Small intestine (tissue), 7 donors: ENCODE data around the gene SUMF2. TPM values are rescaled to one million over a fixed set of nuclear protein-coding genes. Genes with fewer than 3 reads are reported as not detected.
A peak's percentile ranks its signal among the peaks of the same experiment; 100 is the strongest.
"Not testable (repeated sequence)": the region's sequence is repeated elsewhere in the genome, so short reads cannot be mapped to it uniquely, and the experiment has no call there.

Experiments
- DNase-seq, 2 donors: peaks; one replicate each; pipeline versions ENCODE4 v3.0.0 to v3.0.0-alpha.2; 2013
- FAIRE-seq: peaks from 2 replicates; lab custom pipeline; 2012; peaks lifted over from hg19 to GRCh38; lab: Jason Lieb, UNC
- H3K27ac ChIP-seq, 3 donors: one replicate each; pipeline ENCODE4 v1.5.1; 2013; ENCODE audit warnings: low read length in 2 of 3, mild to moderate bottlenecking in 2 of 3, control low read depth in 1 of 3, inconsistent platforms in 1 of 3, low read depth in 1 of 3, moderate library complexity in 1 of 3
- H3K27me3 ChIP-seq, 3 donors: one replicate each; pipeline ENCODE4 v1.6.1; 2013; ENCODE audit warnings: low read length in 3 of 3, inconsistent platforms in 1 of 3; ENCODE audit not compliant: control insufficient read depth in 3 of 3, insufficient read depth in 3 of 3
- H3K36me3 ChIP-seq, 3 donors: one replicate each; pipeline ENCODE4 v1.6.1; 2013; ENCODE audit warnings: low read length in 3 of 3, inconsistent platforms in 1 of 3, low read depth in 1 of 3, mild to moderate bottlenecking in 1 of 3, moderate library complexity in 1 of 3; ENCODE audit not compliant: control insufficient read depth in 3 of 3, insufficient read depth in 2 of 3
- H3K4me1 ChIP-seq, 3 donors: one replicate each; pipeline ENCODE4 v1.6.1; 2013; ENCODE audit warnings: low read length in 2 of 3, inconsistent platforms in 1 of 3, low read depth in 1 of 3, mild to moderate bottlenecking in 1 of 3, moderate library complexity in 1 of 3; ENCODE audit not compliant: control insufficient read depth in 3 of 3, insufficient read depth in 2 of 3
- H3K4me3 ChIP-seq, 3 donors: one replicate each; pipeline ENCODE4 v1.5.1; 2013; ENCODE audit warnings: low read length in 3 of 3, control low read depth in 1 of 3, inconsistent platforms in 1 of 3, low read depth in 1 of 3, mild to moderate bottlenecking in 1 of 3, moderate library complexity in 1 of 3
- H3K9me3 ChIP-seq, 2 donors: one replicate each; pipeline ENCODE4 v1.6.1; 2013; ENCODE audit warnings: low read depth in 1 of 2, low read length in 1 of 2; ENCODE audit not compliant: control insufficient read depth in 2 of 2, insufficient read depth in 1 of 2
- WGBS, 3 donors: extraction: QIAGEN DNeasy Blood & Tissue Kit; methylation state at CpG; one replicate each; pipeline ENCODE4 v1.1.7; 2013; 5-methylcytosine and 5-hydroxymethylcytosine counted together
- polyA plus RNA-seq, 4 donors: library from polyadenylated mRNA; stranded (reverse) in 3 of 4; unstranded in 1 of 4; fragments of 200-250 nt in 3 of 4; fragments of 120-200 nt in 1 of 4; gene quantifications; one replicate each; pipeline versions ENCODE4 v1.2.1 to v1.2.3, GENCODE V29; 2013
- donor health status: healthy with polysubstance abuse.
- donor health status: control.
- donor health status: control.
- donor health status: Bipolar disorder and iron deficiency.
- donor health status: healthy.

Gene SUMF2
- polyA plus RNA-seq, 4 donors: 45.0 to 304 (median 92.7) TPM

DNA sequence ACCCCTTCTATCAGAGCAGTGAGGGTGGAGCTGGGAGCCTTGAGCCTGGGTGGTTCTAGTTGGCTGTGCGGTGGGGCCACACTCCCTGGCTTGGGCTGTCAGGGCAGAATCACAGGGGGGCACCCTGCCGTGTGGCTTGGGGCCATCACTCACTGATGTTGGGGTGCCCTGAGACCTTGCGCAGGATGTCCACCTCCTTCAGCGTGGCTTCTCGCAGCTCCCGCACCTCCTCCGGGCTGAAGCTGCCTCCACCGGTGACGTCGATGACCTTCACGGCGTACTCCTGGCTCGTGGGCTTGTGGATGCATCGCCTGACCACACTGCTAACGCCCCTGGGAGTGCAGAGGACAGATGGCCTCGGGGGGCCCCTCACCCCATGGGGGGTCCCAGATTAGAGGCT lies 23.4 kb downstream of the SUMF2 start:
- H3K4me3 ChIP-seq: no peak overlapping the region
- DNase-seq (no peak), FAIRE-seq (no peak)
- 92 to 94% (median 93%) methylated on average over 16 of the region's 16 CpGs for WGBS, 3 donors
- H3K9me3 ChIP-seq: no peaks in the 10 kb centered on the region
- no peaks in the 10 kb centered on the region for H3K27me3 ChIP-seq
- H3K36me3 ChIP-seq: peaks cover 0 to 48% (median 0%) of the 10 kb centered on the region in 3 donors
- no peaks in the 10 kb centered on the region for H3K4me1 ChIP-seq
- H3K27ac ChIP-seq: no peak overlapping the region

DNA sequence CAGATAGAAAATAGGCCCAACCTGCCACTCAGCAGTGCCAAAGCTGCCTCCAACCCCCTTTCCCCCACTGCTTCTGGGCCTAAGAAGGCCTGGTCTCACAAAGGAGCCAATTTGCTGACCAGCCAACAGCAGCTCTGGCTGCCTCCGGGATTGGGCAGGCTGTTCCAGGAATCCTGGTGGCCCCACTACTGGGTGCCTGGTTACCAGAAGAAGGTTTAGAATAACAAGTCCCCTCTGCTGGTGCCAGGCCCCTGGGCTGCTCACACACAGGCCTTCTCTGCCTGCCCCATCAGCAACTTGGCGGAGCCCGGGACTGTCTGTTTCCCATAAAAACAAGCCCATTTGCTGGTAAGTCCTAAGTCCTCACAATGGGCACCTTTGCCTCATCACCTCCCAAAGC lies 27.5 kb downstream of the SUMF2 start:
- DNase-seq (no peak), FAIRE-seq (no peak)
- Histone ChIP-seq H3K9me3 (no peaks in the 10 kb centered on the region), H3K27ac (no peak overlapping the region), H3K4me1 (no peaks in the 10 kb centered on the region), H3K27me3 (no peaks in the 10 kb centered on the region), H3K36me3 (peaks cover 0 to 31% (median 0%) of the 10 kb centered on the region in 3 donors), H3K4me3 (no peak overlapping the region)
- WGBS, 3 donors: 83 to 90% (median 86%) methylated on average over 3 of the region's 3 CpGs

DNA sequence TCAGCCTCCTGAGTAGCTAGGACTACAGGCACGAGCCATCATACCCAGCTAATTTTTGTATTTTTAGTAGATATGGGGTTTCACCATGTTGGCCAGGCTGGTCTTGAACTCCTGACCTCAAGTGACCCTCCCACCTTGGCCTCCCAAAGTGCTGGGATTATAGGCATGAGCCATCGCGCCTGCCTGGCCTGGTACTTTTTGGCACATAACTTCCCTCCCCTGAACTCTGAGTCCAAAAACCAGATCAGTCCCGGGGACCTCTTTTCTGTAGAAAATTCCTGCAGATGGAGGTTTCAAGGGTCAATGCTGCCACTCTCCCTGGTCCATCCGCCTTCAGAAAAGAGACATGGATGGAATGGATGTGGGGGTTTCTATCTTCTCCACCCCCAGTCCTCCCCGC lies 28.3 kb downstream of the SUMF2 start:
- not testable (repeated sequence) for DNase-seq, FAIRE-seq
- 58 to 65% (median 65%) methylated on average over 6 of the region's 6 CpGs for WGBS, 3 donors

DNA sequence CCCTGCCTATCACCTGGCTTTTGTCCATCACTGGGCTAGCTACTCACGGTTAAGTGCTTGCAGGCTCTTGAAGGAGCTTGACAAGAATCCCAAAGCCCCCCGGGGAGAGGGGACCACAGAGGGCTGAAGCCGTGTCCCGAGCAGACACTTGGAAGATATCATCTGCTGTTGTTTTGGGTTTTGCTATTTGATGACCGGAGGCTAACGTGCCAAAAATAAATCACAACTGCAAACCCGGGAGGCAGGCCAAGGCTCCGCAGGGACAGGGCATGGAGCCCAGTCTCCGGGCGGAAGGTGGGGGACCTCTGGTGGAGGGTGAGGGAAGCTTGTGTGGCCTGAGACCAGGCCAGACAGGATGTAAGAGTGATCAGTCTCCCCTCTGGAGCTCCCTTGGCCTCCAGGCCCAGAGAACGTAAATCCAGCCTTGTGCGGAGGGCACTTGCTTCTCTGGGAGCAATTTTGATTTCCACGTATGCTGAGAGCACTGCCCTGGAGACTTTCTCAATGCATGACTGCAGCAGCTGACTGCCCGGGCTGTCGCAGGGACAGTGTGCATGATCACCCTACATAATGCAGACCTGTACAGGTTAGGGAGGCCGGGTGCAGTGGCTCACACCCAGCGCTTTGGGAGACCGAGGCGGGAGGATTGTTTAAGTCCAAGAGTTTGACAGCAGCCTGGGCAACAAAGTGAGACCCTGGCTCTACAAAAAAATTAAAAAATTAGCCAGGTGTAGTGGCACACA lies 28.9 kb downstream of the SUMF2 start, which contains the start of gene PHKG1:
Gene PHKG1 (minus strand): TSS at position 164 of the 743 bp plus-strand sequence. CDS start 4,011 bp downstream, outside the sequence.
- FAIRE-seq (no peak), DNase-seq (peak; percentile 31 to 42)
- Histone ChIP-seq H3K4me1 (no peaks in the 10 kb centered on the region), H3K27ac (peak within 1 kb of the TSS in 1 of 3 donors; percentile 21), H3K27me3 (no peaks in the 10 kb centered on the region), H3K36me3 (peaks cover 0 to 19% (median 0%) of the 10 kb centered on the region in 3 donors), H3K9me3 (no peaks in the 10 kb centered on the region), H3K4me3 (no peak within 1 kb of the TSS)
- 45 to 58% (median 53%) methylated on average over 19 of the region's 19 CpGs for WGBS, 3 donors

More for the DNA sequence above, 28.3 kb downstream of the SUMF2 start:
- not testable (repeated sequence) for H3K4me3 ChIP-seq, H3K4me1 ChIP-seq, H3K9me3 ChIP-seq, H3K27me3 ChIP-seq
- Histone ChIP-seq H3K36me3 (peaks cover 0 to 25% (median 0%) of the 10 kb centered on the region in 3 donors), H3K27ac (peak overlapping the region in 1 of 3 donors; percentile 21)

DNA sequence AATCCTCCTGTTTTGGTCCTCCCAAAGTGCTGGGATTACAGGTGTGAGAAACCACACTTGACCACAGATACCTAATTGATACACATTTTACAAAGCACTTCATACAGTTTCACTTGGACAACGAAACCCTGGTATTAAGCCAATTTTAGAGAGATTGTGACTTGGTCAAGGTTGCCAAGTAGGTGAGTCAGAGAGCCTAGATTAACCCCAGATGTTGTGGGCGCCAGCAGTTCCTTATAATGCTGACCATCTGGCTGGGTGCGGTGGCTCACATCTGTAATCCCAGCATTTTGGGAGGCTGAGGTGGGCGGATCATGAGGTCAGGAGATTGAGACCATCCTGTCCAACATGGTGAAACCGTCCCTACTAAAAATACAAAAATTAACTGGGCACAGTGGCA lies 33.6 kb downstream of the SUMF2 start:
- Histone ChIP-seq H3K4me1 (no peaks in the 10 kb centered on the region), H3K27ac (no peak overlapping the region), H3K36me3 (peaks cover 9 to 32% (median 9%) of the 10 kb centered on the region in 3 donors), H3K9me3 (no peaks in the 10 kb centered on the region), H3K27me3 (no peaks in the 10 kb centered on the region), H3K4me3 (no peak overlapping the region)
- WGBS, 3 donors: 69 to 75% (median 69%) methylated on average over 5 of the region's 5 CpGs
- DNase-seq (no peak), FAIRE-seq (no peak)

DNA sequence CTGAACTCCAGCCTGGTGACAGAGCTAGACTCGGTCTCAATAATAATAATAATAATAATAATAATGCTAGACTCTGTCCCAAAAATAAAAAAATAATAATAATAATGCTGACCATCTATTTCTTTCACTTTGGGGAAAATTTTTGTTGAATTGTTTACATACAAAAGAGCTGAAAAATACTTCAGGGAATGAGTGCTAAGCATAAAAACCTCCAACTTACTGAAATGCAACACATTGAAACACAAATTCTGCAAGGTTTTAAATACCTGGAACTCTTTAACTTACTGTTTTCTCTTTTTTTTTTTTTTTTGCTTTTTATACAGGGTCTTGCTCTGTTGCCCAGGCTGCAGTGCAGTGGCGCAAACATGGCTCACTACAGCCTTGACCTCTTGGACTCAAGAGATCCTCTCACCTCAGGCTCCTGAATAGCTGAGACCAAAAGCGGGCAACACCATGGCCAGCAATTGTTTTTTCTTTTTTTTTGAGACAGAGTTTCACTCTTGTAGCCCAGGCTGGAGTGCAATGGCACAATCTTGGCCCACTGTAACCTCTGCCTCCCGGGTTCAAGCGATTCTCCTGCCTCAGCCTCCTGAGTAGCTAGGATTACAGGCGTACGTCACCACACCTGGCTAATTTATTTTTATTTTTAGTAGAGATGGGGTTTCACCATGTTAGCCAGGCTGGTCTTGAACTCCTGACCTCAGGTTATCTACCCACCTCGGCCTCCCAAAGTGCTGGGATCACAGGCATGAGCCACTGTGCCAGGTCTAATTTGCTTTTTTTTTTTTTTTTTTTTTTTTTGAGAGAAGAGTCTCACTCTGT lies 34.3 kb downstream of the SUMF2 start:
- not testable (repeated sequence) for DNase-seq, H3K9me3 ChIP-seq, H3K4me3 ChIP-seq, FAIRE-seq, H3K4me1 ChIP-seq, H3K27ac ChIP-seq, H3K27me3 ChIP-seq
- H3K36me3 ChIP-seq: peaks cover 11 to 39% (median 13%) of the 10 kb centered on the region in 3 donors
- WGBS, 3 donors: 94 to 95% (median 94%) methylated on average over 8 of the region's 8 CpGs

DNA sequence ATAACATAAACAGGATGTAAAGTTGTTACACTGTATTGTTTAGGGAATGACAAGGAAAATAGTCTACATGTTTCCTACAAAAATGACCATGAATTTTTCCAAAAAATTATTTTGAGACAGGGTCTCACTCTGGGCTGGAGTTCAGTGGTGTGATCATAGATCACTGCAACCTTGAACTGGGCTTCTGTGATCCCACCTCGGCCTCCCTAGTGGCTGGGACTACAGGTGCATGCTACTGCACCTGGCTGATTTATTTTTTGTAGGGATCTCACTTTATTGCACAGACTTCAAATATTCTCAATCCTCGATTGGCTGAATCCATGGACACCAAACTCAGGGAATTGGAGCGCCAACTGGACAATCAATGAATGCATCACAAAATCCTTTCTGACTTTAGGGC lies 35.6 kb downstream of the SUMF2 start:
- WGBS, 3 donors: 88 to 94% (median 89%) methylated on average over 3 of the region's 3 CpGs
- no peak for FAIRE-seq

DNA sequence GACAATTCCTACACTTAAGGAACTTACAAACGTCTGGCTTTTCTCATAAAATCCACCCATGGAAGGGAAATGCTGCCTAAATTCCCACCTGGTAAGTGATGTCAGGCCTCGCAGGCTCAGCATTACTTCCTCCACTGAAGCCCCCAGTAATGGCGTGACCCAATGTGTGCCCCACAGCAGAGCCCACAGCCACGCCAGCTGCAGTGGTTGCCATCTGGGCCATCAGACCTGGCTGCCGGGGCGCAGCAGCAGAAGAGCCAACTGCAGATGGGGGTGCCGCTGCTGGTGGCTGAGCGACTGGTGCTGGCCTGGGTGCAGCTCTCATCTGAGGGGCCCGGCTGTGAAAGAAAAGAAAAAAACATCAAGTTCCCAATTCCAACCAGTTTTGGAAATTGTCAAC lies 40.1 kb downstream of the SUMF2 start:
- WGBS, 3 donors: 88 to 89% (median 89%) methylated on average over 7 to 9 of the region's 9 CpGs
- H3K27me3 ChIP-seq, H3K4me1 ChIP-seq, DNase-seq, H3K4me3 ChIP-seq, FAIRE-seq, H3K9me3 ChIP-seq, H3K27ac ChIP-seq: not testable (repeated sequence)
- peaks cover 11 to 39% (median 21%) of the 10 kb centered on the region in 3 donors for H3K36me3 ChIP-seq

More for the DNA sequence above, 35.6 kb downstream of the SUMF2 start:
- H3K4me3 ChIP-seq: no peak overlapping the region
- no peak for DNase-seq
- H3K4me1 ChIP-seq: peaks cover 0 to 3% (median 0%) of the 10 kb centered on the region in 3 donors
- no peak overlapping the region for H3K27ac ChIP-seq
- no peaks in the 10 kb centered on the region for H3K9me3 ChIP-seq
- no peaks in the 10 kb centered on the region for H3K27me3 ChIP-seq
- H3K36me3 ChIP-seq: peaks cover 11 to 45% (median 21%) of the 10 kb centered on the region in 3 donors
